Neural progenitor cell (in vitro differentiated cells): ENCODE data around the gene DQX1.

Experiments used
- CTCF ChIP-seq: fragments of 200-600 bp; sonication (generic); IDR thresholded peaks from 2 replicates; pipeline ENCODE4 v1.5.1; 2017; ENCODE audit warnings: antibody characterized with exemption, mild to moderate bottlenecking
- EZH2phosphoT487 ChIP-seq: fragments of 200-600 bp; sonication (generic); IDR thresholded peaks from 2 replicates; pipeline ENCODE4 v1.6.1; 2017; ENCODE audit warnings: antibody characterized with exemption

GRCh38 chr2:74556831-74557370 is 30.9 kb upstream of the DQX1 start:
- TF ChIP-seq CTCF (no peak), EZH2phosphoT487 (no peak)
